GM23338 (cell line): ENCODE measurements around the gene DLL1. TPM values are rescaled to one million over a fixed set of nuclear protein-coding genes. Genes with fewer than 3 reads are reported as not detected.

ENCODE experiments used
- ATAC-seq: fragments of 200-7000 bp; cut with Tn5 transposase; 3 replicates; pipeline ENCODE4 v1.9.1; 2020
- DNase-seq: peaks from one replicate; pipeline ENCODE4 v3.0.0-alpha.2; 2015; ENCODE audit warnings: low spot score
- H2AFZ ChIP-seq: fragments of 200-600 bp; sonication (generic); 2 replicates; pipeline ENCODE4 v1.8.0; 2016; ENCODE audit warnings: antibody characterized with exemption, mild to moderate bottlenecking, moderate library complexity
- H3F3A ChIP-seq: fragments of 200-600 bp; sonication (generic); replicated peaks from 2 replicates; pipeline ENCODE4 v1.8.0; 2017; ENCODE audit warnings: antibody characterized with exemption, mixed run types, low read depth
- H3K27ac ChIP-seq: fragments of 200-600 bp; sonication (generic); 2 replicates; pipeline ENCODE4 v1.6.1; 2016; ENCODE audit warnings: low read depth
- H3K27me3 ChIP-seq: fragments of 200-600 bp; sonication (generic); 2 replicates; pipeline ENCODE4 v1.8.0; 2016; ENCODE audit warnings: mild to moderate bottlenecking, mixed run types, moderate library complexity; ENCODE audit not compliant: insufficient read depth
- H3K36me3 ChIP-seq: fragments of 200-600 bp; sonication (generic); 2 replicates; pipeline ENCODE4 v1.8.0; 2016; ENCODE audit warnings: mild to moderate bottlenecking; ENCODE audit not compliant: insufficient read depth
- H3K4me1 ChIP-seq: fragments of 200-600 bp; sonication (generic); 2 replicates; pipeline ENCODE4 v1.8.0; 2016; ENCODE audit warnings: mild to moderate bottlenecking, moderate library complexity; ENCODE audit not compliant: insufficient read depth
- H3K4me2 ChIP-seq: fragments of 200-600 bp; sonication (generic); 2 replicates; pipeline ENCODE4 v1.7.1; 2017; ENCODE audit warnings: mixed run types
- H3K4me3 ChIP-seq: fragments of 200-600 bp; sonication (generic); 2 replicates; pipeline ENCODE4 v1.6.1; 2016; ENCODE audit warnings: mixed run types
- H3K79me2 ChIP-seq: fragments of 200-600 bp; sonication (generic); replicated peaks from 2 replicates; pipeline ENCODE4 v1.8.0; 2017; ENCODE audit warnings: mild to moderate bottlenecking; ENCODE audit not compliant: insufficient read depth
- H3K9me2 ChIP-seq: fragments of 200-600 bp; sonication (generic); 2 replicates; pipeline ENCODE4 v1.8.0; 2017; ENCODE audit not compliant: insufficient read depth
- H4K20me1 ChIP-seq: fragments of 200-600 bp; sonication (generic); replicated peaks from 2 replicates; pipeline ENCODE4 v1.8.0; 2017; ENCODE audit warnings: mild to moderate bottlenecking; ENCODE audit not compliant: insufficient read depth
- H3K27ac Mint-ChIP-seq: 2 replicates; pipeline ENCODE4 v1.8.0; 2020; ENCODE audit warnings: inconsistent platforms, mild to moderate bottlenecking, moderate library complexity, mixed read lengths
- H3K27me3 Mint-ChIP-seq: 3 replicates; pipeline ENCODE4 v1.8.0; 2022; ENCODE audit warnings: low read depth, mild to moderate bottlenecking, moderate library complexity, mixed read lengths, inconsistent platforms; ENCODE audit not compliant: insufficient read depth, poor library complexity
- H3K36me3 Mint-ChIP-seq: 3 replicates; pipeline ENCODE4 v1.8.0; 2021; ENCODE audit warnings: low read depth, mild to moderate bottlenecking, inconsistent platforms, moderate library complexity, mixed read lengths
- H3K4me1 Mint-ChIP-seq: 3 replicates; pipeline ENCODE4 v1.8.0; 2020; ENCODE audit warnings: mild to moderate bottlenecking, inconsistent platforms, mixed read lengths
- H3K4me3 Mint-ChIP-seq: 3 replicates; pipeline ENCODE4 v1.8.0; 2021; ENCODE audit warnings: moderate library complexity, mild to moderate bottlenecking, inconsistent platforms, mixed read lengths
- H3K9me3 Mint-ChIP-seq: 3 replicates; pipeline ENCODE4 v1.8.0; 2020; ENCODE audit warnings: moderate library complexity, mild to moderate bottlenecking, inconsistent platforms, mixed read lengths
- CTCF ChIP-seq, 2 experiments: fragments of 200-600 bp in 1 of 2; sonication (generic) in 1 of 2; conservative IDR thresholded peaks; 2 replicates each; pipeline versions ENCODE4 v1.5.1 to v1.6.1; 2016 to 2017; ENCODE audit warnings: antibody characterized with exemption in 2 of 2, low read depth in 2 of 2, mild to moderate bottlenecking in 2 of 2, moderate library complexity in 1 of 2
- EZH2 ChIP-seq: fragments of 200-600 bp; sonication (generic); IDR thresholded peaks from one replicate; pipeline ENCODE4 v1.8.0; 2017; ENCODE audit warnings: antibody characterized with exemption, mild to moderate bottlenecking, low read depth; ENCODE audit not compliant: unreplicated experiment
- JUNB ChIP-seq: IDR thresholded peaks from one replicate; pipeline ENCODE4 v1.6.1; 2016; ENCODE audit warnings: antibody characterized with exemption; ENCODE audit not compliant: unreplicated experiment
- NANOG ChIP-seq: IDR thresholded peaks from 2 replicates; pipeline ENCODE4 v1.6.1; 2016; ENCODE audit warnings: antibody characterized with exemption, borderline replicate concordance
- POLR2AphosphoS5 ChIP-seq: IDR thresholded peaks from 2 replicates; pipeline ENCODE4 v1.6.1; 2016; ENCODE audit warnings: antibody characterized with exemption, low read depth
- STAT1 ChIP-seq: IDR thresholded peaks from one replicate; pipeline ENCODE4 v1.6.1; 2016; ENCODE audit warnings: antibody characterized with exemption; ENCODE audit not compliant: unreplicated experiment
- ZNF114 ChIP-seq: fragments of 250-450 bp; sonication (Bioruptor Pico); IDR thresholded peaks from 2 replicates; pipeline ENCODE4 v1.5.0; 2020; ENCODE audit warnings: mild to moderate bottlenecking, moderate library complexity
- ZNF462 ChIP-seq: fragments of 250-450 bp; sonication (Bioruptor Pico); IDR thresholded peaks from 2 replicates; pipeline ENCODE4 v1.5.0; 2020; ENCODE audit warnings: mild to moderate bottlenecking, moderate library complexity
- polyA plus RNA-seq: library from polyadenylated mRNA; unstranded; fragments of >200 nt; fragmentation: Nextera tagmentation; extraction: Ambion mirVana; gene quantifications from 2 replicates; pipeline ENCODE4 v1.2.1, GENCODE V29; 2016
- total RNA-seq: library from RNA; depleted of rRNA; stranded (reverse); fragments of >200 nt; shearing (Covaris generic); gene quantifications from 2 replicates; pipeline ENCODE4 v1.2.3, GENCODE V29; 2014

DLL1 gene
- total and polyA plus RNA-seq, 2 experiments from 2014 or later, result 2.2 to 4.6 TPM

GRCh38 chr6:170248111-170248805 lies 42.6 kb downstream of the DLL1 start (continued):
- TF ChIP-seq ZNF462 (CRISPR knock-in tag) (no peak), CTCF (conservative IDR thresholded peaks at IDR 0.05; ENCODE audit: low read depth in 2 of 2) (no peak), ZNF114 (CRISPR knock-in tag) (no peak), NANOG (no peak)

GRCh38 chr6:170247178-170247701 lies 43.6 kb downstream of the DLL1 start:
- Histone ChIP-seq H4K20me1 (no peaks in the 10 kb centered on the region), H2AFZ (no peak overlapping the region), H3K79me2 (no peaks in the 10 kb centered on the region), H3K27me3 (no peaks in the 10 kb centered on the region), H3K4me1 (no peaks in the 10 kb centered on the region), H3K36me3 (no peaks in the 10 kb centered on the region), H3K4me3 (no peak overlapping the region), H3K9me2 (no peaks in the 10 kb centered on the region), H3F3A (no peaks in the 10 kb centered on the region), H3K4me2 (no peak overlapping the region), H3K27ac (no peak overlapping the region)
- H3K36me3 Mint-ChIP-seq, result no peaks in the 10 kb centered on the region; the same call in 2 of the 3 replicates
- DNase-seq, result no peak
- H3K9me3 Mint-ChIP-seq, result no peaks in the 10 kb centered on the region; the same call in 2 of the 3 replicates
- no peak overlapping the region for H3K4me3 Mint-ChIP-seq
- H3K27ac Mint-ChIP-seq, result no peak overlapping the region
- no peak for ATAC-seq
- H3K27me3 Mint-ChIP-seq, result peaks cover 8% of the 10 kb centered on the region
- H3K4me1 Mint-ChIP-seq, result peaks cover 27% of the 10 kb centered on the region
- TF ChIP-seq STAT1 (no peak), NANOG (no peak), JUNB (no peak), ZNF114 (CRISPR knock-in tag) (no peak), CTCF (conservative IDR thresholded peaks at IDR 0.05; ENCODE audit: low read depth in 2 of 2) (no peak), POLR2AphosphoS5 (no peak), EZH2 (no peak)
